ENCODE results near the gene VPS8.
A peak's percentile ranks its signal among the peaks of the same experiment; 100 is the strongest.

Gene VPS8

GRCh38 chr3:185041540-185041939 lies 229.6 kb downstream of the VPS8 start:
- no peak overlapping the region for H3K27ac ChIP-seq (ENCODE audit: low read length)
- H3K9me3 ChIP-seq (ENCODE audit: control insufficient read depth in 1 of 2, low read length in 2 of 2), result peaks cover 0 to 4% of the 10 kb centered on the region in 2 donors
- peaks cover 3 to 4% of the 10 kb centered on the region in 2 donors for H3K4me1 ChIP-seq (ENCODE audit: control insufficient read depth in 1 of 2, insufficient read depth in 2 of 2, low read length in 2 of 2)
- H3K36me3 ChIP-seq (ENCODE audit: control insufficient read depth in 1 of 2, insufficient read depth in 2 of 2, low read length in 2 of 2), result no peaks in the 10 kb centered on the region
- H3K27me3 ChIP-seq (ENCODE audit: low read depth, low read length), result no peaks in the 10 kb centered on the region
- no peak overlapping the region for H3K4me3 ChIP-seq (ENCODE audit: low read depth in 1 of 2, low read length in 2 of 2)

GRCh38 chr3:185042312-185043050 lies 230.5 kb downstream of the VPS8 start:
- Histone ChIP-seq H3K4me3 (ENCODE audit: low read depth in 1 of 2, low read length in 2 of 2) (no peak overlapping the region), H3K27me3 (ENCODE audit: low read depth, low read length) (no peaks in the 10 kb centered on the region), H3K36me3 (ENCODE audit: control insufficient read depth in 1 of 2, insufficient read depth in 2 of 2, low read length in 2 of 2) (no peaks in the 10 kb centered on the region), H3K4me1 (ENCODE audit: control insufficient read depth in 1 of 2, insufficient read depth in 2 of 2, low read length in 2 of 2) (peaks cover 3 to 4% of the 10 kb centered on the region in 2 donors), H3K27ac (ENCODE audit: low read length) (no peak overlapping the region), H3K9me3 (ENCODE audit: control insufficient read depth in 1 of 2, low read length in 2 of 2) (peaks cover 0 to under 1% of the 10 kb centered on the region in 2 donors)

- Histone ChIP-seq H3K36me3 (ENCODE audit: control insufficient read depth in 1 of 2, insufficient read depth in 2 of 2, low read length in 2 of 2) (peaks cover 18 to 20% of the 10 kb centered on the region in 2 donors), H3K4me1 (ENCODE audit: control insufficient read depth in 1 of 2, insufficient read depth in 2 of 2, low read length in 2 of 2) (peaks cover 3 to 4% of the 10 kb centered on the region in 2 donors), H3K27me3 (ENCODE audit: low read depth, low read length) (no peaks in the 10 kb centered on the region), H3K4me3 (ENCODE audit: low read depth in 1 of 2, low read length in 2 of 2) (no peak overlapping the region), H3K27ac (ENCODE audit: low read length) (peak overlapping the region; percentile 7), H3K9me3 (ENCODE audit: control insufficient read depth in 1 of 2, low read length in 2 of 2) (no peaks in the 10 kb centered on the region)
These were observed 234.2 kb downstream of the VPS8 start for GRCh38 chr3:185046164-185046515.

GRCh38 chr3:185046603-185047002 lies 234.6 kb downstream of the VPS8 start:
- peaks cover 20 to 23% of the 10 kb centered on the region in 2 donors for H3K36me3 ChIP-seq (ENCODE audit: control insufficient read depth in 1 of 2, insufficient read depth in 2 of 2, low read length in 2 of 2)
- no peak overlapping the region for H3K4me3 ChIP-seq (ENCODE audit: low read depth in 1 of 2, low read length in 2 of 2)
- no peaks in the 10 kb centered on the region for H3K9me3 ChIP-seq (ENCODE audit: control insufficient read depth in 1 of 2, low read length in 2 of 2)
- H3K27ac ChIP-seq (ENCODE audit: low read length), result no peak overlapping the region
- no peaks in the 10 kb centered on the region for H3K27me3 ChIP-seq (ENCODE audit: low read depth, low read length)
- H3K4me1 ChIP-seq (ENCODE audit: control insufficient read depth in 1 of 2, insufficient read depth in 2 of 2, low read length in 2 of 2), result peaks cover 3 to 4% of the 10 kb centered on the region in 2 donors

- H3K27me3 ChIP-seq (ENCODE audit: low read depth, low read length), result no peaks in the 10 kb centered on the region
- H3K9me3 ChIP-seq (ENCODE audit: control insufficient read depth in 1 of 2, low read length in 2 of 2), result no peaks in the 10 kb centered on the region
- H3K27ac ChIP-seq (ENCODE audit: low read length), result no peak overlapping the region
- H3K36me3 ChIP-seq (ENCODE audit: control insufficient read depth in 1 of 2, insufficient read depth in 2 of 2, low read length in 2 of 2), result peaks cover 44 to 45% of the 10 kb centered on the region in 2 donors
- H3K4me3 ChIP-seq (ENCODE audit: low read depth in 1 of 2, low read length in 2 of 2), result no peak overlapping the region
- H3K4me1 ChIP-seq (ENCODE audit: control insufficient read depth in 1 of 2, insufficient read depth in 2 of 2, low read length in 2 of 2), result peaks cover 3 to 4% of the 10 kb centered on the region in 2 donors
These were observed 237.7 kb downstream of the VPS8 start for GRCh38 chr3:185049710-185050109.

- Histone ChIP-seq H3K4me1 (ENCODE audit: control insufficient read depth in 1 of 2, insufficient read depth in 2 of 2, low read length in 2 of 2) (no peaks in the 10 kb centered on the region), H3K27ac (ENCODE audit: low read length) (no peak overlapping the region), H3K36me3 (ENCODE audit: control insufficient read depth in 1 of 2, insufficient read depth in 2 of 2, low read length in 2 of 2) (peaks cover 44 to 45% of the 10 kb centered on the region in 2 donors), H3K27me3 (ENCODE audit: low read depth, low read length) (no peaks in the 10 kb centered on the region), H3K4me3 (ENCODE audit: low read depth in 1 of 2, low read length in 2 of 2) (no peak overlapping the region), H3K9me3 (ENCODE audit: control insufficient read depth in 1 of 2, low read length in 2 of 2) (no peaks in the 10 kb centered on the region)
These were observed 239.8 kb downstream of the VPS8 start for GRCh38 chr3:185051801-185052200.

GRCh38 chr3:185052631-185053030 lies 240.7 kb downstream of the VPS8 start:
- Histone ChIP-seq H3K9me3 (ENCODE audit: control insufficient read depth in 1 of 2, low read length in 2 of 2) (peaks cover 0 to 3% of the 10 kb centered on the region in 2 donors), H3K4me1 (ENCODE audit: control insufficient read depth in 1 of 2, insufficient read depth in 2 of 2, low read length in 2 of 2) (no peaks in the 10 kb centered on the region), H3K27ac (ENCODE audit: low read length) (no peak overlapping the region), H3K36me3 (ENCODE audit: control insufficient read depth in 1 of 2, insufficient read depth in 2 of 2, low read length in 2 of 2) (peaks cover 44 to 45% of the 10 kb centered on the region in 2 donors), H3K27me3 (ENCODE audit: low read depth, low read length) (no peaks in the 10 kb centered on the region), H3K4me3 (ENCODE audit: low read depth in 1 of 2, low read length in 2 of 2) (no peak overlapping the region)

- peaks cover 0 to 8% of the 10 kb centered on the region in 2 donors for H3K9me3 ChIP-seq (ENCODE audit: control insufficient read depth in 1 of 2, low read length in 2 of 2)
These were observed 244.9 kb downstream of the VPS8 start for GRCh38 chr3:185056908-185057307.

GRCh38 chr3:185057829-185058228 lies 245.9 kb downstream of the VPS8 start:
- no peaks in the 10 kb centered on the region for H3K4me1 ChIP-seq (ENCODE audit: control insufficient read depth in 1 of 2, insufficient read depth in 2 of 2, low read length in 2 of 2)
- H3K4me3 ChIP-seq (ENCODE audit: low read depth in 1 of 2, low read length in 2 of 2), result no peak overlapping the region
- H3K9me3 ChIP-seq (ENCODE audit: control insufficient read depth in 1 of 2, low read length in 2 of 2), result peaks cover 0 to 8% of the 10 kb centered on the region in 2 donors
- peaks cover 10 to 12% of the 10 kb centered on the region in 2 donors for H3K36me3 ChIP-seq (ENCODE audit: control insufficient read depth in 1 of 2, insufficient read depth in 2 of 2, low read length in 2 of 2)
- H3K27me3 ChIP-seq (ENCODE audit: low read depth, low read length), result no peaks in the 10 kb centered on the region
- no peak overlapping the region for H3K27ac ChIP-seq (ENCODE audit: low read length)

More at GRCh38 chr3:185056908-185057307, 244.9 kb downstream of the VPS8 start:
- Histone ChIP-seq H3K36me3 (ENCODE audit: control insufficient read depth in 1 of 2, insufficient read depth in 2 of 2, low read length in 2 of 2) (peaks cover 19 to 21% of the 10 kb centered on the region in 2 donors), H3K4me1 (ENCODE audit: control insufficient read depth in 1 of 2, insufficient read depth in 2 of 2, low read length in 2 of 2) (no peaks in the 10 kb centered on the region), H3K27me3 (ENCODE audit: low read depth, low read length) (no peaks in the 10 kb centered on the region), H3K27ac (ENCODE audit: low read length) (no peak overlapping the region), H3K4me3 (ENCODE audit: low read depth in 1 of 2, low read length in 2 of 2) (no peak overlapping the region)

- H3K4me3 ChIP-seq (ENCODE audit: low read depth in 1 of 2, low read length in 2 of 2), result no peak overlapping the region
- H3K27me3 ChIP-seq (ENCODE audit: low read depth, low read length), result no peaks in the 10 kb centered on the region
- H3K4me1 ChIP-seq (ENCODE audit: control insufficient read depth in 1 of 2, insufficient read depth in 2 of 2, low read length in 2 of 2), result no peaks in the 10 kb centered on the region
- H3K36me3 ChIP-seq (ENCODE audit: control insufficient read depth in 1 of 2, insufficient read depth in 2 of 2, low read length in 2 of 2), result peaks cover 0 to 5% of the 10 kb centered on the region in 2 donors
- no peak overlapping the region for H3K27ac ChIP-seq (ENCODE audit: low read length)
- peaks cover 0 to 8% of the 10 kb centered on the region in 2 donors for H3K9me3 ChIP-seq (ENCODE audit: control insufficient read depth in 1 of 2, low read length in 2 of 2)
These were observed 246.8 kb downstream of the VPS8 start for GRCh38 chr3:185058796-185059195.

- Histone ChIP-seq H3K4me1 (ENCODE audit: control insufficient read depth in 1 of 2, insufficient read depth in 2 of 2, low read length in 2 of 2) (no peaks in the 10 kb centered on the region), H3K36me3 (ENCODE audit: control insufficient read depth in 1 of 2, insufficient read depth in 2 of 2, low read length in 2 of 2) (no peaks in the 10 kb centered on the region), H3K4me3 (ENCODE audit: low read depth in 1 of 2, low read length in 2 of 2) (no peak overlapping the region), H3K9me3 (ENCODE audit: control insufficient read depth in 1 of 2, low read length in 2 of 2) (peaks cover 0 to 8% of the 10 kb centered on the region in 2 donors), H3K27me3 (ENCODE audit: low read depth, low read length) (no peaks in the 10 kb centered on the region), H3K27ac (ENCODE audit: low read length) (no peak overlapping the region)
These were observed 247.8 kb downstream of the VPS8 start for GRCh38 chr3:185059766-185060165.

- Histone ChIP-seq H3K27me3 (ENCODE audit: low read depth, low read length) (no peaks in the 10 kb centered on the region), H3K36me3 (ENCODE audit: control insufficient read depth in 1 of 2, insufficient read depth in 2 of 2, low read length in 2 of 2) (no peaks in the 10 kb centered on the region), H3K27ac (ENCODE audit: low read length) (no peak overlapping the region), H3K4me3 (ENCODE audit: low read depth in 1 of 2, low read length in 2 of 2) (no peak overlapping the region), H3K4me1 (ENCODE audit: control insufficient read depth in 1 of 2, insufficient read depth in 2 of 2, low read length in 2 of 2) (no peaks in the 10 kb centered on the region), H3K9me3 (ENCODE audit: control insufficient read depth in 1 of 2, low read length in 2 of 2) (peaks cover 0 to 8% of the 10 kb centered on the region in 2 donors)
These were observed 248.7 kb downstream of the VPS8 start for GRCh38 chr3:185060655-185061054.

Data from muscle layer of duodenum (tissue), 2 donors.